CD4-positive, alpha-beta T cell treated with Interleukin-1 beta for 1 hour (primary cell): ENCODE results near the gene MRPS31.
"Not testable (repeated sequence)": the region's sequence is repeated elsewhere in the genome, so short reads cannot be mapped to it uniquely, and the experiment has no call there.

Experiments used
- DNase-seq, 2 donors: peaks; one replicate each; pipeline ENCODE4 v3.0.0-alpha.2; 2020 to 2022

The MRPS31 gene

DNA sequence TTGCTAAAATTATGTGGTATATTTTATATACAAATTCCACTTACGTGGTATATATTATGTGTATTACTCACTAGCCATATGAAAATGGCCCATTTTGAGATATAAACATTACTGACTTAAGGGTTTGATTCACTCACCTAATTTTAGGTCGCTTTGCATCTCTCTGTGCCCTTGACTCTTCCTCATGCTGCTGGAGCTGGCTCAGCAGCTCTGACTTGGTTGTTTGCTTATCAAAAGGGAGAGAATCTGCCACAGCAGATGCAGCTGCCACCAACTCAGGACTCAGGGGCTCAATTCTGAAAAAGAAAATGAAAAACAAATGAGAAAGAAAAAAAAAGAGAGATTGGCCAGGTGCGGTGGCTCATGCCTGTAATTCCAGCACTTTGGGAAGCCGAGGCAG lies 12.2 kb downstream of the MRPS31 start:
- DNase-seq, result no peak

- no peak for DNase-seq
Measured at GRCh38 chr13:40756042-40756441, 14.9 kb downstream of the MRPS31 start.

DNA sequence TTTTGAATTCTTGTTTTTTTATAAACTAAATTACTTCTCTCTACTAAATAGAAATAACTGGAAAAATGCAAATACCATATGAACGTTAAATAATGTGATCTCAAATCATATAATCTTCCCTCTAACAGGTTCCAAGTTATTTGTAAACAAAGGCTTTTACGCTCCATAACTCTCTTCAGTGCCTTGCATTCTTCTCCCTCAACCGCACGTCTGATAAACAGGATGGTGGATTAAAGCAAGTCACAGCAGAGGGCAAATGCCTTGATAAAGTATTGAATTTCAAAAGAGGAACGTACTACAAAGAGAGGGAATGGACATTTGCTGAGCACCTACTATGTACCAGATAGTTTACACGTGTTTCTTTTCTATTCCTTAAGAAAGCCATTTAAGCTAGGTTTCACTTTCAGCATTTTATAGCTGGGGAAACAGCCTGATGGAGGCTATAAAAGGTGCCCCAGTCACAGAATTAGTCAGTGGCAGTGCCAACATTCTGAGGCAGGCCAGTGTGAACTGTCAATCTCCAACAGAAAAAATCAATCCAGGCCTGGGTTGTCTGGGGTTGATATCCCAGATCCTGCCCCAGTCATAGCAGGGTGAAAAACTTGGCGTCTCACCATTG lies 15.8 kb downstream of the MRPS31 start:
- no peak for DNase-seq

DNA sequence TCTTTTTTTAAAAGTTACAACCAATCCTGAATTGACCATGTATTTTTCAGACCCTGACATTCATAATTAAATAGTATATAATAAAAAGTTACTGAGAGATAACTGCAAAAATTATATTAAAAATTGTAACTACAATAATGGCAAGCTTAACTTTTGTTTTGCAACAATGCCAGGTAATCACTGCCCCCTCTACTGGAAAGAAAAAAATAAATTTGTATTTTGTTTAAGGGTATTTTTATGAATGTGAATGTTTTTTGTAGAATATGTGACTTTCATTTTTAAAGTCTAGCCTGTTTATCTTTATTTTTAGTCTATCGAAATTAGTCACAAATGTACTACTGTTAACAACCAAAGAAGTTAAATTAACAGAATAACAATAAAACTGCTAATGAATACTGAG lies 21.7 kb downstream of the MRPS31 start:
- DNase-seq, result no peak

- peak in 1 of 2 donors; percentile 6 for DNase-seq
Measured at GRCh38 chr13:40735232-40735548, 35.8 kb downstream of the MRPS31 start.

DNA sequence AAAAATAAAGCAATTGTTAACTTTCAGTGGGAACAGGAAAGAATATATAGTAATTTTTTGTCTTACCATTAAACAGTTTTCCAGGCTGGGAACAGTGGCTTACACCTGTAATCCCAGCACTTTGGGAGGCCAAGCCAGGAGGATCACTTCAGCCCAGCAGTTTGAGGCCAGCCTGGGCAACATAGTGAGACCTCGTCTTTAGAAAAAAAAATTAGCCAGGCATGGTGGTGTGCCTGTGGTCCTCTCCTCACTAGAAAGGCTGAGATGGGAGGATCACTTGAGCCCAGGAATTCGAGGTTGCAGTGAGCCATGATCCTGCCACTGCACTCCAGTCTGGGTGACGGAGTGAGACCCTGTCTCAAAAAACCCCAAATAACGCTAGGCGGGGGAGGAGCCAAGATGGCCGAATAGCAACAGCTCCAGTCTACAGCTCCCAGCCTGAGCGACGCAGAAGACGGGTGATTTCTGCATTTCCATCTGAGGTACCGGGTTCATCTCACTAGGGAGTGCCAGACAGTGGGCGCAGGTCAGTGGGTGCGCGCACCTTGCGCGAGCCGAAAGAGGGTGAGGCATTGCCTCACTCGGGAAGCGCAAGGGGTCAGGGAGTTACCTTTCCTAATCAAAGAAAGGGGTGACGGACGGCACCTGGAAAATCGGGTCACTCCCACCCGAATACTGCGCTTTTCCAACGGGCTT lies 36.3 kb downstream of the MRPS31 start:
- not testable (repeated sequence) for DNase-seq

DNA sequence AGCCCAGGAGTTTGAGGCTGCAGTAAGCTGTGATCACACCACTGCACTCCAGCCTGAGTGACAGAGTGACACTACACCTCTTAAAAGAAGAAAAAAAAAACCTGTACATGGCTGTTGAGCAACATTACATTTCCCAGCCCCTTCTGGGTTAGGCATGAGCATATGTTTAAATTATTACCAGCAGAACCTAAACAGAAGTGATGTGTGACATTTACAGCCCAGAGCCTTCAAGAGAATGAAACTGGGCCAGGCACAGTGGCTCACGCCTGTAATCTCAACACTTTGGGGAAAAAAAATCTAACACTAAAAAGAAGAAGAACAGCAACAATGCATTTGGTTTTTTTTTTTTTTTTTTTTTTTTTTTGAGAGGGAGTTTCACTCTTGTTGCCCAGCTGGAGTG lies 38.3 kb downstream of the MRPS31 start:
- DNase-seq, result no peak

DNA sequence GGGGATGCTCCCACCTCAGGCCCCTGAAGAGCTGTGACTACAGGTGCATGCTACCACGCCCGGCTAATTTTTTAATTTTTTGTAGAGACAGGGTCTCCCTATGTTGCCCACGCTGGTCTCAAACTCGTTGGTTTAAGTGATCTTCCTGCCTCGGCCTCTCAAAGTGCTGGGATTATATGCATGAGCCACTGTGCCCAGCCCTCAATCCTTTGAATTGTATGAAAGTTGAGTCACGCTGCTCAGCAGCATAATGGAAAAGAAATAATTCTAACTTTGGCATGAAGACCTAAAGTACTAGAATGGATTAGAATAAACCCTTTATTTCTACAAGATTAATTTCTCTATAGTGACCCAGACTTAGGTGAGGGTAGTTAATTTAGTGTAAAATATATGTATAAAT lies 42.4 kb downstream of the MRPS31 start:
- no peak for DNase-seq

DNA sequence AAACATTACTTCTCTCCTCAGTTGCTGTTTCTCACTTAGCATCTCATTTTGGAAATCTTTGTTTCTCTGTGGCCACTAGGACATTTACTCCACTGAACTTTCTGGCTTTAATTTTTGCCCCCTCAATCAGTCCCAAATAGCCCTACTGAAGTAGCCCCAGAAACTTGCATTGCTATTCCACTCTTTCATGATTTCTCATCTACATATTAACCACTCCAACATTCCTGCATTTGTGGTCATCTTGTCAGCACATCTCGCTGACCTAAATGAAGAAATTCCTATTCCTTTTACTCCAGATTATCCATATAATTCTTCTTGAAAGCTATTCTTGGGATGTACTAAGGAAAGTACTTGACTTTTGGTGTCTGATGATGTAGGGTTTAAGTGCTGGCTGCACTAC lies 56.6 kb downstream of the MRPS31 start:
- DNase-seq, result not testable (repeated sequence)

DNA sequence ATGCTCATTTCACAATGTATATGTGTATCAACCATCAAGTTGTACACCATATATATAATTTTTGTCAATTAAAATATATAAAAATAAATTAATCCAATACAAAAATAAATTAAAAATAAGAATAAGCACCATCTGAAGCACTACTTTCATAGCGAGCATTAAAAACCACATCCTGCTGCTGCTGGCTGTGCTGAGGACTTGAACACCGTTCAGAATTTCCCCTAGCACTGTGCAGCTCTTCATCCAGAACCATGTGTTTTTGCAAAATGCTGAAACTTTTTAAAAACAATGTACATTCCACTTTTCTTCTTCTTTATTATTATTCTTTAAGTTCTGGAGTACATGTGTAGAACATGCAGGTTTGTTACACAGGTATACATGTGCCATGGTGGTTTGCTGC lies 64.6 kb downstream of the MRPS31 start:
- no peak for DNase-seq

- no peak for DNase-seq
Measured at GRCh38 chr13:40697711-40698110, 73.3 kb downstream of the MRPS31 start.

DNA sequence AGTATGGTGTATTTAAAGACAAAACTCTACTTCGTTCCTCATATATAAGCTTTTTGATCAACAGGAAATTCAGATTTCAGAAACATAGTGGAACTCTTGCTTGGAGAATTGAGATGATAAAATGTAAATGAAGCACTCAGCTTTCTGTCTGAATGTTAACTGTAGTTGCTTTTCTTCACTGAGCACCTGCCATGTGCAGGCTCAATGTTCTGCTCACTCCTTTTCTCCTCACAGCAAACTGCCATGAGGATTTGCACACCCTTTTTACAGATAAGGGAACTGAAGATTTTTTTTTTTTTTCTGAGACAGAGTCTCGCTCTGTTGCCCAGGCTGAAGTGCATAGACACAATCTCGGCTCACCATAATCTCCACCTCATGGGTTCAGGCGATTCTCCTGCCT lies 76.6 kb downstream of the MRPS31 start:
- DNase-seq, result no peak

- no peak for DNase-seq
Measured at GRCh38 chr13:40692946-40693345, 78.0 kb downstream of the MRPS31 start.

DNA sequence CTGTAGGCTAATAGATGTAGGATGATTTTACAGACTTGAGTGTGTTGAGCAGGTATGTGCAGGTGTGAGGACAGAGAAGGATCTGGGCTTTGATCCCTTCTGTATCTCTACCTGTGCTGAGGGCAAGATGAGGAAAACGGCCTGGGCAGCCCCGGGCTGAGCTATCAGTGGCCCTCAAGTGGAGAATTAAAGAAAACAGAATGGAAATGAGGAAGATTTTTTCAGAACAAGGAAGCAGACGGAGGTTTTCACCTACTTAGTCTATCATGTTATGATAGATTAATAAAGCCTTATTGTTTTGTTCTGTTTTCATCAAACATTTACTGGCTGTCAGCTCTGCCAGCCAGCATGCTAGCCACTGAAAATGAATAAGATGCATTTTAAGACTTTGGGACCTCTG lies 82.2 kb downstream of the MRPS31 start:
- no peak for DNase-seq

DNA sequence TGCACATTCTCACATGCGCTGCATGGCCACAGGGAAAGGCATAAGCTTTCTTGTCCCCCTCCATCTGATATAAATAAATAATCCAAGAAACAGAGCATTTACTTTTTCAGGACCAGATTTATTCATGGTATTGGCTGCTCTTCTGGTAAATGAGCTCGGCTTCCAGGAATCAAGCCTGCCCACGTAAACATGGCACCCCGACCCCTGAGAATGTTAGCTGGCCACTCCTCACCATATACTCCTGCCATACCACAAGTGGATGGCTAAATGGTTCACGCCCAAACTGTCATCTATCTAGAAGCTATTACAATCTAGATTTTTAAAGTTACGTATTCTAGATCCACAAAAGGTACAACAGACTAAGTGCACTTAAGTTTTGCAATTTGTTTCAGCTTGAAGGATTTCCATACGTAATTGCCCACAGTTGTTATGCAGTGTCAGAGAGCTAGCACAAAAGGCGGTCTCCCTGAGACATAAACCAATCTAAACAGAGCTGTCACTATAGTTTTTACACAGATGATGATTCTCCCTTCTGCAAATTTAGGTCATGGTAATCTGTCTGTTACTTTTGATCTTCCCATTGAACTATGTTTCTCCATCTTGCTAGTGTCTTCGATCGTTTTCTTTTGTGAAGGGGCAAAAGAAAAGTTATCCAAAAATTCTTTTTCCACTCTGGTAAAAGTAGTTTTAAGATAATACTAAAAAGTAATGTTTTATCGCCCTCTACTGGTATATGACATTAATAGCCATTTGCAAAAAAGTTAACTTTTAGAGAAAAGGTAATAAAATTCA lies 88.3 kb downstream of the MRPS31 start:
- DNase-seq, result peak in 1 of 2 donors; percentile 34

DNA sequence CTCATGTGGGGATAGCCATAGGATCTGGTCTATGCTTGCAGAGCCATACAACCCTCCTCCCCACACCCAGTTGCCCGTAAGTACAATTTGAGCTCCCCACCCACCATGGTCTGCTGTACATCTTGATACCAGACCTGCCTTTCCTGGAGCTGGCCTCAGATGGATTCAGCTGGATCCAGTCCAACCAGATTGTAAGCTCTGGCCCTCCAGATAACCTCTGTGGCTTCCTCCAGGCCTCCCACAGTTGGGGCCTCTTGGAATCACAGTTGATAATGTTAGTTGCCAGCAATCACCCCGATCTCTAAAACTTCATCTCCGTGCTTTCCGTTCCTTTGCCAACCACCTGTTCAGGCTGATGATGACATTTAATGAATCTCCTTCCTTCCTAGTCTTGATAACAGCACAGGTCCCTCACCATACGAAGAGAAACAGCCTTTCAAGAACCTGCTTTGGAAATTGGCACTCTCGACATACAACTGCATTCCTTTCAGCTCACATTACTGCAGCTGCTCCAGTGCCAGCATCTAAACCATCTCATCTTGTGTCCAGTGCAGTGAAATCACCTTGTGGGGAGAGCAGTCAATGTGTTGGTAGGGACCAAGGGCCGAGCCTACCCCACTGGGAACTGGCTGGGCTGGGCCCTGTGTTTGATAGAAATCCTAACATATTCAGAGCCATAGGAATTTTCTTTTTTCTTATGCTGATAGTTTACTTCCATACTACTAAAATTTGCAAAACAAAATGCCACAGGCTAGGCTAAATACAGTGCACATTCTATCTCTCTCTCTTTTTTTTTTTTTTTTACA lies 89.4 kb downstream of the MRPS31 start:
- DNase-seq, result no peak

GRCh38 chr13:40680659-40681323 lies 90.2 kb downstream of the MRPS31 start:
- DNase-seq, result no peak

DNA sequence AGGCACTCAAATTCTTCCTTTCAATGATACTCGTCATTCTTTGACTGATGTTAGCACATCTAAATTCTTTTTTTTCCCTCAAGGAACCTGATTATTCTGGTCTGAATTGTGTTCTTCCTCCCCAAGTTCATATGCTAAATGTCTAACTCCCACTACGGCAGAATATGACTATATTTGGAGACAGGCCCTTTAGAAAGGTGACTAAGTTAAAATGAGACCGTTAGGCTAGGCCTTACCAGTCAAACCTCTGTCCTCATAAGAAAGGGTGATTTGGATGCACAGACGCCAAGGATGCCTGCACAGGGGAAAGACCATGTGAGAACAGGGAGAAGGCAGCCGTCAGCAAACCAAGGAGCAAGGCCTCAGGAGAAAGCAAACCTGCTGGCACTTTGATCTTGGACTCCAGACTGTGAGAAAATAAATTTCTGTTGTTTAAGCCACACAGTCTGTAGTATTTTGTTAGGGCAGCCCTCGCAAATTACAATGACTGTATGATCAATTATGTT lies 91.5 kb downstream of the MRPS31 start:
- no peak for DNase-seq
